ENCODE data around the gene HS6ST3.

DNA sequence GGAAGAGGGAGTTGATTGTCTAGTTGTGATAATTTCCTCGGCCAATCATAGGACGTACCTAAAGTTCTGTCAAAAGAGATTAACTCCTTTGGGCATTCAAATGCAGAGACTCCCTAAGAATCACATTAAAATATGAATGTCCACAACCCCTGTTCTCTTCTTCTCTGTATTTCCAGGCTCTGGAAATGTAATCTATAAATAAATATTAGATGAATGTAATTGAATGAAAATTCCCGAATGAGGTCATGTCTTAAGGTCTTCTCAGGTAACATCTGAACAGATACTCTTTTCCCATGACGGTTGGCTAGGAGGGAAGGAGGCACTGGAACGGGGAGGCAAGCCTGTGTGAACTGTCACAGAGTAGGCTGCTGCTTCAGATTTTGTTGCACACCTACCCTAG lies 759.2 kb downstream of the HS6ST3 start:
- TF ChIP-seq POLR2AphosphoS5 (IDR thresholded peaks at IDR 0.05) (no peak), POLR2A (IDR thresholded peaks at IDR 0.05) (no peak)
- TF ChIP-seq, protein P1, sequence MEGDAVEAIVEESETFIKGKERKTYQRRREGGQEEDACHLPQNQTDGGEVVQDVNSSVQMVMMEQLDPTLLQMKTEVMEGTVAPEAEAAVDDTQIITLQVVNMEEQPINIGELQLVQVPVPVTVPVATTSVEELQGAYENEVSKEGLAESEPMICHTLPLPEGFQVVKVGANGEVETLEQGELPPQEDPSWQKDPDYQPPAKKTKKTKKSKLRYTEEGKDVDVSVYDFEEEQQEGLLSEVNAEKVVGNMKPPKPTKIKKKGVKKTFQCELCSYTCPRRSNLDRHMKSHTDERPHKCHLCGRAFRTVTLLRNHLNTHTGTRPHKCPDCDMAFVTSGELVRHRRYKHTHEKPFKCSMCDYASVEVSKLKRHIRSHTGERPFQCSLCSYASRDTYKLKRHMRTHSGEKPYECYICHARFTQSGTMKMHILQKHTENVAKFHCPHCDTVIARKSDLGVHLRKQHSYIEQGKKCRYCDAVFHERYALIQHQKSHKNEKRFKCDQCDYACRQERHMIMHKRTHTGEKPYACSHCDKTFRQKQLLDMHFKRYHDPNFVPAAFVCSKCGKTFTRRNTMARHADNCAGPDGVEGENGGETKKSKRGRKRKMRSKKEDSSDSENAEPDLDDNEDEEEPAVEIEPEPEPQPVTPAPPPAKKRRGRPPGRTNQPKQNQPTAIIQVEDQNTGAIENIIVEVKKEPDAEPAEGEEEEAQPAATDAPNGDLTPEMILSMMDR (IDR thresholded peaks at IDR 0.05): no peak

Data from transverse colon (tissue), 4 donors.